GM13976 (cell line): ENCODE measurements around the gene PPP3CA.
A peak's percentile ranks its signal among the peaks of the same experiment; 100 is the strongest.

Experiments used
- DNase-seq: peaks from one replicate; pipeline ENCODE4 v3.0.0; 2012; ENCODE audit warnings: low spot score
- in situ Hi-C: fragments of 300-500 bp; cut with MboI; formaldehyde crosslinking; loops from one replicate; pipeline ENCODE4 v1.12.0; 2022; ENCODE audit warnings: low sequenced_read_pairs, mixed read lengths, inconsistent platforms; ENCODE audit not compliant: unreplicated experiment
- TF ChIP-seq, protein P1 (sequence below): IDR thresholded peaks from 2 replicates; pipeline ENCODE4 v1.5.1; 2012; ENCODE audit warnings: borderline replicate concordance, mild to moderate bottlenecking; ENCODE audit not compliant: insufficient read depth; ENCODE audit errors: extremely low read depth, missing control alignments, control extremely low read depth

PPP3CA gene

DNA sequence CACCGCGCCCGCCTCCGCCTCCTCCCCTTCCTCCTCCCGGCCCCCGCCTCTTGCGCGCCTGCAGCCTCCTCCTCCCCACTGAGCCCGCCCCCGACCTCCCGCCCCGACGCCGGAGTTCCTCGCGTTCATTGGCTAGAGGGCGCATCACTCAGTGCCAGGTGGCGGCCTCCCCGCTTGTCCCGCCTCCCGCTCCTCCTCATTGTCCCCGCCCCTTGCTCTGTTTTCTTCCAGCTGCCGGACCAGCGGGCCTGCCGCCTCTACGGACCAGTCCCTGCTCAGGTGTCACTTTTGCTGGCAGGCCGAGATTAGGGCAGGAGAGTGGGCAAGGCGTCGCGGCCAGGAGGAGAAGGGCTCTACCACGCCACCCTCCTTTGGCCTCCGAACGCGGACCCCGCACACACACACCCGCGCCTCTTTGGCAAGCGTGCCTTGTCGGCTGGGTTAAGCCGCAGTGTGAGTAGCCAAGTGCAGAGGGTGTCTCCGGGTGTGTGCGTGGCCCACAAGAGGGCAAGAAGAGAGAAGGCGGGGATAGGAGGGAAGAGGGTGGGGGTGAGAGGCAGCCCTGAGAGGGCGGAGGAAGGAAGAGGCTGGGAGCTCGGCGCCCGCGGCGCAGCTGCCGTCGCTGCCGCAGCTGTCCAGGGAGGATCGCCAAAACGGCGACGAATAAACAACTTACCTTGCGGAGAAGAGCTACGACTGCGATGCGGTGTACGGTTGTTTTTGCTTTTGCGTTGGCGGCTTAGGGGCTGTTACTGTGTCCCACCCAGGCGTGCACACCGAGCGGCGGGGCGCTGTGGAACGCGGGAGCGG is 436 bp upstream of the PPP3CA start:
- TF ChIP-seq, protein P1, sequence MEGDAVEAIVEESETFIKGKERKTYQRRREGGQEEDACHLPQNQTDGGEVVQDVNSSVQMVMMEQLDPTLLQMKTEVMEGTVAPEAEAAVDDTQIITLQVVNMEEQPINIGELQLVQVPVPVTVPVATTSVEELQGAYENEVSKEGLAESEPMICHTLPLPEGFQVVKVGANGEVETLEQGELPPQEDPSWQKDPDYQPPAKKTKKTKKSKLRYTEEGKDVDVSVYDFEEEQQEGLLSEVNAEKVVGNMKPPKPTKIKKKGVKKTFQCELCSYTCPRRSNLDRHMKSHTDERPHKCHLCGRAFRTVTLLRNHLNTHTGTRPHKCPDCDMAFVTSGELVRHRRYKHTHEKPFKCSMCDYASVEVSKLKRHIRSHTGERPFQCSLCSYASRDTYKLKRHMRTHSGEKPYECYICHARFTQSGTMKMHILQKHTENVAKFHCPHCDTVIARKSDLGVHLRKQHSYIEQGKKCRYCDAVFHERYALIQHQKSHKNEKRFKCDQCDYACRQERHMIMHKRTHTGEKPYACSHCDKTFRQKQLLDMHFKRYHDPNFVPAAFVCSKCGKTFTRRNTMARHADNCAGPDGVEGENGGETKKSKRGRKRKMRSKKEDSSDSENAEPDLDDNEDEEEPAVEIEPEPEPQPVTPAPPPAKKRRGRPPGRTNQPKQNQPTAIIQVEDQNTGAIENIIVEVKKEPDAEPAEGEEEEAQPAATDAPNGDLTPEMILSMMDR = no peak
- DNase-seq = peak; percentile 99
- in situ Hi-C loops = no loop called here

DNA sequence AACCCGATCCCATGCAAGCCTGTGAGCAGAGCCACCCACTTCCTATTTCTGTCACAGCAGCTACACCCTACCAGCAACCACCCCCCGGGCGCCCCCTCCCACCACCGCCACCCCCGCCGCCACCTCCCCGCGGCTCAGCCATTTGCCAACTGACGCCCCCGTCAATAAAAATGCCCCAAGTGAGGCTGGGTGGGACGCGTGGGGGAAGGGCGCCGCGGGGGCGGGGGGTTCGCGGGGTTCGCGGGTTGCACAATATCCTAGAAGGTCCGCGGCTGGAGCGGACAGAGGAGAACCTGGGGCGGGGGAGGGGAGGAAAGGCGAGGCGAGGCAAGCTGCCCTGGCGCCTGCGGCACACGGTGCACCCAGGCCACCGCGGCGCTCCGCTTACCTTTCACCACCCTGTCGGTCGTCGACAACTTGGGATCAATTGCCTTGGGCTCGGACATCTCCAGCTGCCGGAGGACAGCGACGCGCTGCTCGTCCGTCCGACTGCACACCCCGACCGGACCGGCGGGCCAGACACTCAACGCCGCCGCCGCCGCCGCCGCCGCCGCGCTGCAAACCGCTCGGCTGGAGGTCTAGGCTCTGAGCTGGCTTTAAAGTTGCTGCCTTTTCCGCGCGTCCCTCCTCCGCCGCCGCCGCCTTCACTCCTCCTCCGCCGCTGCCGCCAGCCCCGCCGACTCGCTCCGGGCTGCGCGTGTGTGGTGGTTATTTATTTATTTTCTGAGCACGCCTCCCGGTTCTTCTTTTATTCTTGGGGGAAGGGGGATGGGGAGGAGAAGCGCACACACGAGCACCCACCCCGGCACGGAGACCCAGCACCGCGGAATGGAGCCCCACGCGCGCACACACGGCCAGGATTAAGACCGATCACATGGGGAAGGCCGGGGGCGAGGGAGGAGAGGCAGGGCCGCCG is 717 bp downstream of the PPP3CA start:
- TF ChIP-seq, protein P1 = no peak
- in situ Hi-C loops = no loop called here

DNA sequence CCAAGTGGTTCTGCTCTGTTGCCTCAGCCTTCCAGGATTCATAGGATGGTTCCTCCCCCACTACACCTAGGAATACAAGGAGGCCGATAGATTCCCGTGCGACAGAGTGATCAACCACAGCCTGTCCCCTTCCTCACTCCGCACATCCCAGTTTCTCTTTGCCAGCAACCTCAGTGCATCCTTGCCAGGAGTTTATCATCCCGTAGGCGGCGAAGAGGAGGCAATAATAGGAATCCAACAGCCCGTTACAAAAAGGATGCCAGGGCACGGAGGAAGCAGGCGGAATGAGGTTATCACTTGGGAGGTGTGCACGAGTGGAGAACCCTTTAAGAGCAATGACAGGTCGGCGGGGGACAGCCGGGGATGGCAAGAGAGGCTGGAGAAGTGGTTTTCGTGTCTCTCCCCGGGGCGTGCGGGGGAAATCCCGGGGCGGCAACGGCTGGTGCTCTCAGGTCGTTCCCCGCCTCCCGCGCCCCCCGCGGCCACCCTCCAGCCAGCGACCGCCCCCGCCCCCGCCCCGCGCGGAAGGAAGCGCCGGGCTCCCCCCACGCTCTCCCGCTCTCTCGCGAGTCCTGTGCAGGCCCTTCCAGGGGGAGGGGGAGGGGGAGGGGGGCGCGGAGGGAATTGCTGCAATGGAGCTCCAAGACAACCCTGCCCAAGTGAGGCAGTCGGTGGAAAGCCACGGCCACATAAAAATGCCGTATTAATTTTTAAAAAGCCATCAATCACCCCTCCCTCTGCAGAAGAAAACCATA is 1.6 kb downstream of the PPP3CA start:
- TF ChIP-seq, protein P1 = no peak
- in situ Hi-C loops = no loop called here
- peak; percentile 67 for DNase-seq

More for the DNA sequence above, 717 bp downstream of the PPP3CA start:
- DNase-seq = peak; percentile 52

DNA sequence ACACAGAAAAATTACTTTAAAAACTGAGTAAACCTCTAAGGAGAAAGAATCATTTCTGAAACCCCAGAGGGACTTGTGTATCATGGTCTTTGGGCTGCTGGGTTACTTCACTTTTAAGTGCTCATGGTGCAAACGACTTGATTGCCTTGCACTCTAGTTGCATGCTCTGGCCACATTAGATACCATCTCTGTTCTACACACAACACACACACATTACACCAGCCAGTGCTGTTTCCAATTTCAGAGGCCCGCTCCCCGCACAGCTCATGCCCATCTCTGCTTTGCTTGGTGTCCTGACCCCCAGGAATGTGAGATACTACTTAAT is 2.1 kb downstream of the PPP3CA start:
- DNase-seq = peak; percentile 17
- in situ Hi-C loops = no loop called here

DNA sequence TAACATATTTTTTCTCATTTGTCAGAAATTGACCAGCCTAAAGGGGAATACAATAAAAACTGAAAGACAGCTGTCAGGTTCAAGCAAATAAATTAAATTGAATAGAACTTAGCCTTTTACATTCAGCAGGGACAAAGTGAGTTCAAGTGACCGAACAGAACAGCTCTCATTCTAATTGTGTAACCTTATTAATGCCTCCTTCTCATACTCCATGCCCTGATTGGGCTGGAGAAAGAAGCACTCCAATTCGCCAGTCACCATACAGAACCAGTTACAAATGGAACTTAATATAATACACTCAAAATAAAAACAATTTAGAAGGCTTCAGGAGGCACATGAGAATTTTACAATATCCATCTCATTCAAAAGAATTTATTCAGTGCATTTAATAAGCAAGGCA is 8.0 kb downstream of the PPP3CA start:
- in situ Hi-C loops = no loop called here
- TF ChIP-seq, protein P1 = no peak
- DNase-seq = no peak

More for the DNA sequence above, 2.1 kb downstream of the PPP3CA start:
- TF ChIP-seq, protein P1 = no peak

DNA sequence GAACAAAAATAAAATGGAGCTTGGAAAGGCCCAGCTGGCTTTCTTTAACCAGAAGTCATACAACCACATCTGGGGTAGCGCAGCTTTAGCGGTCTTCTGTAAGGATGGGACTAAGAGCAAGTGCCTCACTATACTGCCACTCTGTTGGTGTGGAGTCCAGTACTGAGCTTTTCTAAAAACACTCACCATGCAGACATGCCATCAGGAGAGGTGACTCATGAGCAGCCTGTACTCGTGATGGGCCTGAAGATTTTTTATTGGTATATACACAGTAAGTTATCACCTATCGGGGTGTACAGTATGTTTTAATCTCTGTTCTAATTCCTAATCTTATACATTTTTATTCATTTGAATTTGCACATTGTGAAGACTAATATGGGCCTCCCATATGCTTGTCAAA is 9.6 kb downstream of the PPP3CA start:
- TF ChIP-seq, protein P1 = no peak
- no peak for DNase-seq
- in situ Hi-C loops = no loop called here
